Suprapubic skin (tissue), 4 donors: ENCODE measurements around the gene RNLS.

Source experiments
- CTCF ChIP-seq, 2 donors: fragments of 200-600 bp in 1 of 2; fragments of 450-650 bp in 1 of 2; sonication (generic) in 1 of 2; IDR thresholded peaks; one replicate each; pipeline ENCODE4 v1.5.1; 2016 to 2019; ENCODE audit warnings: antibody characterized with exemption in 2 of 2, mild to moderate bottlenecking in 1 of 2, moderate library complexity in 1 of 2
- EP300 ChIP-seq: sonication (generic); formaldehyde crosslinking; IDR thresholded peaks from one replicate; pipeline ENCODE4 v1.6.1; 2017; ENCODE audit warnings: antibody characterized with exemption
- POLR2A ChIP-seq, 2 donors: fragments of 450-650 bp; IDR thresholded peaks; one replicate each; pipeline ENCODE4 v1.6.1; 2017; ENCODE audit warnings: antibody characterized with exemption in 2 of 2, mild to moderate bottlenecking in 2 of 2, moderate library complexity in 2 of 2
- POLR2AphosphoS5 ChIP-seq, 3 donors: sonication (generic); formaldehyde crosslinking; IDR thresholded peaks; one replicate each; pipeline ENCODE4 v1.6.1; 2017; ENCODE audit warnings: antibody characterized with exemption in 3 of 3

- TF ChIP-seq CTCF (IDR thresholded peaks at IDR 0.05) (no peak), POLR2AphosphoS5 (IDR thresholded peaks at IDR 0.05) (no peak), POLR2A (IDR thresholded peaks at IDR 0.05) (no peak), EP300 (no peak)
These were observed 246.8 kb downstream of the RNLS start for GRCh38 chr10:88336334-88336733.
